Right lobe of liver (tissue), 6 donors: Measurements from ENCODE around the gene EXD3. TPM values are rescaled to one million over a fixed set of nuclear protein-coding genes. Genes with fewer than 3 reads are reported as not detected.

Experiments used
- ATAC-seq, 4 donors: fragments of 200-7000 bp; cut with Tn5 transposase; one replicate each; pipeline ENCODE4 v1.9.1; 2020; ENCODE audit warnings: mild to moderate bottlenecking in 4 of 4, moderate library complexity in 4 of 4
- DNase-seq, 3 donors: peaks; one replicate each; pipeline ENCODE4 v3.0.0-alpha.2; 2020
- H3K27ac ChIP-seq, 3 donors: fragments of 200-600 bp; one replicate each; pipeline ENCODE4 v1.8.0; 2022
- H3K27me3 ChIP-seq, 2 donors: fragments of 200-600 bp; one replicate each; pipeline ENCODE4 v1.8.0; 2022
- H3K36me3 ChIP-seq, 4 donors: fragments of 200-600 bp; sonication (generic) in 1 of 4; one replicate each; pipeline versions ENCODE4 v1.5.1 to v1.8.0; 2017 to 2022; ENCODE audit warnings: control low read depth in 1 of 4
- H3K4me1 ChIP-seq, 4 donors: fragments of 200-600 bp; sonication (generic) in 1 of 4; one replicate each; pipeline versions ENCODE4 v1.5.1 to v1.8.0; 2017 to 2022; ENCODE audit warnings: control low read depth in 1 of 4
- H3K4me3 ChIP-seq, 3 donors: fragments of 200-600 bp; one replicate each; pipeline ENCODE4 v1.8.0; 2022
- H3K9me3 ChIP-seq, 4 donors: fragments of 200-600 bp; sonication (generic) in 1 of 4; one replicate each; pipeline versions ENCODE4 v1.5.1 to v1.8.0; 2017 to 2022; ENCODE audit warnings: control low read depth in 1 of 4
- CTCF ChIP-seq, 4 donors: fragments of 200-600 bp in 3 of 4; fragments of 450-650 bp in 1 of 4; IDR thresholded peaks; one replicate each; pipeline versions ENCODE4 v1.5.1 to v1.8.0; 2016 to 2022; ENCODE audit warnings: antibody characterized with exemption in 4 of 4, mild to moderate bottlenecking in 2 of 4
- POLR2A ChIP-seq: fragments of 450-650 bp; IDR thresholded peaks from one replicate; pipeline ENCODE4 v1.6.1; 2017; ENCODE audit warnings: antibody characterized with exemption, mild to moderate bottlenecking
- WGBS: methylation state at CpG from one replicate; pipeline ENCODE4 v1.1.6; 2018; ENCODE audit warnings: low coverage, low lambda C conversion rate; ENCODE audit not compliant: insufficient coverage; ENCODE audit errors: missing lambda C conversion rate; 5-methylcytosine and 5-hydroxymethylcytosine counted together
- intact Hi-C, 2 donors: fragments of 100-400 bp; cut with DNase I; formaldehyde crosslinking; loops; one replicate each; pipeline versions ENCODE4 v1.11.2 to v1.14.1; 2022
- total RNA-seq, 6 experiments: library from RNA; depleted of rRNA in 2 of 6; stranded (reverse); fragments of >200 nt in 2 of 6; fragmentation: NEBNext Ultra II Directional in 3 of 6; extraction: Animal tissue kit (Norgen Biotek cat#: 25700) in 3 of 6; gene quantifications; one replicate each; pipeline versions ENCODE4 v1.1.0 to v1.2.4, GENCODE V29; 2016 to 2023
- donor health status: DM: no; HTN: yes; CAD: no.
- donor health status: DM: no; HTN: no; CAD: no.
- donor health status: DM: no; HTN: no; CAD: no.
- donor health status: DM: no; HTN: yes; CAD: no.
- donor health status: DM: no; HTN: yes; CAD: no.

The EXD3 gene
- total RNA-seq, 6 experiments from 2014 or later, result 3.3 to 14.4 (median 10.6) TPM

GRCh38 chr9:137354845-137355760 is 67.9 kb downstream of the EXD3 start:
- no peaks in the 10 kb centered on the region for H3K4me1 ChIP-seq
- no peak overlapping the region for H3K4me3 ChIP-seq
- H3K27me3 ChIP-seq, result no peaks in the 10 kb centered on the region
- H3K27ac ChIP-seq, result no peak overlapping the region
- peaks cover 0 to 10% (median 2%) of the 10 kb centered on the region in 4 donors for H3K9me3 ChIP-seq
- WGBS, result 76% methylated on average over 7 of the region's 30 CpGs
- no peak for ATAC-seq
- no peaks in the 10 kb centered on the region for H3K36me3 ChIP-seq
- no peak for TF ChIP-seq POLR2A
- no peak for TF ChIP-seq CTCF (IDR thresholded peaks at IDR 0.05)
- no peak for DNase-seq
- intact Hi-C loops, result no loop called here

GRCh38 chr9:137354153-137354844 is 68.7 kb downstream of the EXD3 start:
- DNase-seq, result no peak
- peak in 3 of 4 donors; percentile 2 to 24 (median 12) for ATAC-seq
- peaks cover 0 to 10% (median 2%) of the 10 kb centered on the region in 4 donors for H3K9me3 ChIP-seq
- no peak overlapping the region for H3K4me3 ChIP-seq
- 20% methylated on average over 1 of the region's 28 CpGs for WGBS
- no peaks in the 10 kb centered on the region for H3K36me3 ChIP-seq
- no peak overlapping the region for H3K27ac ChIP-seq
- no peaks in the 10 kb centered on the region for H3K27me3 ChIP-seq
- TF ChIP-seq POLR2A, result no peak
- no peak for TF ChIP-seq CTCF (IDR thresholded peaks at IDR 0.05)
- no peaks in the 10 kb centered on the region for H3K4me1 ChIP-seq
- intact Hi-C loops, result no loop called here

GRCh38 chr9:137353223-137354152 is 69.5 kb downstream of the EXD3 start:
- DNase-seq (peak in 2 of 3 donors; percentile 35 to 47), ATAC-seq (peak; percentile 23 to 67 (median 54))
- TF ChIP-seq POLR2A (no peak), CTCF (IDR thresholded peaks at IDR 0.05) (no peak)
- Histone ChIP-seq H3K27me3 (no peaks in the 10 kb centered on the region), H3K9me3 (peaks cover 0 to 10% (median 2%) of the 10 kb centered on the region in 4 donors), H3K36me3 (no peaks in the 10 kb centered on the region), H3K27ac (no peak overlapping the region), H3K4me1 (no peaks in the 10 kb centered on the region), H3K4me3 (no peak overlapping the region)
- WGBS, result 100% methylated on average over 1 of the region's 43 CpGs
- intact Hi-C loops, result no loop called here

GRCh38 chr9:137352511-137353222 is 70.3 kb downstream of the EXD3 start:
- ATAC-seq (no peak), DNase-seq (no peak)
- Histone ChIP-seq H3K27me3 (no peaks in the 10 kb centered on the region), H3K4me3 (no peak overlapping the region), H3K9me3 (peaks cover 0 to 10% (median 2%) of the 10 kb centered on the region in 4 donors), H3K4me1 (no peaks in the 10 kb centered on the region), H3K27ac (no peak overlapping the region), H3K36me3 (no peaks in the 10 kb centered on the region)
- intact Hi-C loops, result no loop called here
- TF ChIP-seq POLR2A (no peak), CTCF (IDR thresholded peaks at IDR 0.05) (no peak)
- WGBS, result no CpG with 5 or more reads among the region's 26 CpGs
